Ascending aorta (tissue), 2 donors: ENCODE measurements around the gene ACTL7B. TPM values are rescaled to one million over a fixed set of nuclear protein-coding genes. Genes with fewer than 3 reads are reported as not detected.
"Not testable (repeated sequence)": the region's sequence is repeated elsewhere in the genome, so short reads cannot be mapped to it uniquely, and the experiment has no call there.

ENCODE experiments used
- DNase-seq, 2 donors: peaks; one replicate each; pipeline ENCODE4 v3.0.0-alpha.2; 2019; ENCODE audit warnings: low spot score in 2 of 2
- H3K27ac ChIP-seq, 2 donors: fragments of 200-600 bp; sonication (generic); one replicate each; pipeline ENCODE4 v1.5.1; 2016 to 2017; ENCODE audit warnings: mild to moderate bottlenecking in 1 of 2
- H3K27me3 ChIP-seq: fragments of 200-600 bp; sonication (generic); one replicate; pipeline ENCODE4 v1.5.1; 2017
- H3K36me3 ChIP-seq, 2 donors: fragments of 200-600 bp; sonication (generic); one replicate each; pipeline ENCODE4 v1.5.1; 2016
- H3K4me1 ChIP-seq, 2 donors: fragments of 200-600 bp; sonication (generic); one replicate each; pipeline ENCODE4 v1.5.1; 2016 to 2017; ENCODE audit warnings: mild to moderate bottlenecking in 1 of 2
- H3K4me3 ChIP-seq, 2 donors: fragments of 200-600 bp; sonication (generic); one replicate each; pipeline ENCODE4 v1.5.1; 2016 to 2017; ENCODE audit warnings: mild to moderate bottlenecking in 1 of 2
- H3K9me3 ChIP-seq, 2 donors: fragments of 200-600 bp; sonication (generic); one replicate each; pipeline ENCODE4 v1.5.1; 2016
- CTCF ChIP-seq, 3 experiments: fragments of 200-600 bp in 2 of 3; fragments of 450-650 bp in 1 of 3; sonication (generic) in 2 of 3; IDR thresholded peaks; one replicate each; pipeline ENCODE4 v1.5.1; 2016 to 2019; ENCODE audit warnings: antibody characterized with exemption in 3 of 3, mild to moderate bottlenecking in 1 of 3, moderate library complexity in 1 of 3
- intact Hi-C: fragments of 100-400 bp; cut with DNase I; formaldehyde crosslinking; loops from one replicate; pipeline ENCODE4 v1.15.1; 2023
- total RNA-seq: library from RNA; depleted of rRNA; stranded (reverse); fragments of >200 nt; gene quantifications from one replicate; pipeline ENCODE4 v1.1.0, GENCODE V29; 2016

The ACTL7B gene
- total RNA-seq, 1 donor from 2014 or later, result not detected

- no peak overlapping the region for H3K4me3 ChIP-seq
- H3K4me1 ChIP-seq, result no peaks in the 10 kb centered on the region
- no peaks in the 10 kb centered on the region for H3K27me3 ChIP-seq
- H3K27ac ChIP-seq, result no peak overlapping the region
- H3K36me3 ChIP-seq, result no peaks in the 10 kb centered on the region
- no peaks in the 10 kb centered on the region for H3K9me3 ChIP-seq
- no peak for TF ChIP-seq CTCF (IDR thresholded peaks at IDR 0.05)
- intact Hi-C loops, result no loop called here
- no peak for DNase-seq
Measured at GRCh38 chr9:108845947-108846346, 9.8 kb downstream of the ACTL7B start.

GRCh38 chr9:108845507-108845906, 10.3 kb downstream of the ACTL7B start:
- TF ChIP-seq CTCF (IDR thresholded peaks at IDR 0.05), result no peak
- Histone ChIP-seq H3K4me1 (no peaks in the 10 kb centered on the region), H3K27me3 (no peaks in the 10 kb centered on the region), H3K4me3 (no peak overlapping the region), H3K27ac (no peak overlapping the region), H3K36me3 (no peaks in the 10 kb centered on the region), H3K9me3 (no peaks in the 10 kb centered on the region)
- intact Hi-C loops, result no loop called here
- DNase-seq, result no peak

- no peaks in the 10 kb centered on the region for H3K27me3 ChIP-seq
- TF ChIP-seq CTCF (IDR thresholded peaks at IDR 0.05), result no peak
- no peak for DNase-seq
- H3K36me3 ChIP-seq, result no peaks in the 10 kb centered on the region
- no peak overlapping the region for H3K27ac ChIP-seq
- no peak overlapping the region for H3K4me3 ChIP-seq
- H3K9me3 ChIP-seq, result no peaks in the 10 kb centered on the region
- intact Hi-C loops, result no loop called here
- no peaks in the 10 kb centered on the region for H3K4me1 ChIP-seq
Measured at GRCh38 chr9:108844856-108845255, 10.9 kb downstream of the ACTL7B start.

GRCh38 chr9:108844391-108844790, 11.4 kb downstream of the ACTL7B start:
- Histone ChIP-seq H3K4me3 (no peak overlapping the region), H3K4me1 (no peaks in the 10 kb centered on the region), H3K9me3 (no peaks in the 10 kb centered on the region), H3K27me3 (no peaks in the 10 kb centered on the region), H3K27ac (no peak overlapping the region), H3K36me3 (no peaks in the 10 kb centered on the region)
- no peak for TF ChIP-seq CTCF (IDR thresholded peaks at IDR 0.05)
- intact Hi-C loops, result no loop called here
- DNase-seq, result no peak

GRCh38 chr9:108842610-108843295, 13.0 kb downstream of the ACTL7B start:
- no peaks in the 10 kb centered on the region for H3K4me1 ChIP-seq
- intact Hi-C loops, result no loop called here
- no peak for TF ChIP-seq CTCF (IDR thresholded peaks at IDR 0.05)
- no peak overlapping the region for H3K4me3 ChIP-seq
- no peak for DNase-seq
- no peaks in the 10 kb centered on the region for H3K9me3 ChIP-seq
- H3K27me3 ChIP-seq, result no peaks in the 10 kb centered on the region
- H3K27ac ChIP-seq, result no peak overlapping the region
- no peaks in the 10 kb centered on the region for H3K36me3 ChIP-seq

GRCh38 chr9:108839561-108839960, 16.2 kb downstream of the ACTL7B start:
- intact Hi-C loops, H3K27ac ChIP-seq, H3K36me3 ChIP-seq, DNase-seq, H3K4me1 ChIP-seq, H3K4me3 ChIP-seq, H3K27me3 ChIP-seq, H3K9me3 ChIP-seq: not testable (repeated sequence)
